Fibroblast of peridontal ligament (primary cell): ENCODE results near the gene EPB41L5.
A peak's percentile ranks its signal among the peaks of the same experiment; 100 is the strongest.
"Not testable (repeated sequence)": the region's sequence is repeated elsewhere in the genome, so short reads cannot be mapped to it uniquely, and the experiment has no call there.

ENCODE experiments used
- DNase-seq: peaks from one replicate; pipeline ENCODE4 v3.0.0-alpha.2; 2010; ENCODE audit errors: extremely low read depth

Gene EPB41L5

DNA sequence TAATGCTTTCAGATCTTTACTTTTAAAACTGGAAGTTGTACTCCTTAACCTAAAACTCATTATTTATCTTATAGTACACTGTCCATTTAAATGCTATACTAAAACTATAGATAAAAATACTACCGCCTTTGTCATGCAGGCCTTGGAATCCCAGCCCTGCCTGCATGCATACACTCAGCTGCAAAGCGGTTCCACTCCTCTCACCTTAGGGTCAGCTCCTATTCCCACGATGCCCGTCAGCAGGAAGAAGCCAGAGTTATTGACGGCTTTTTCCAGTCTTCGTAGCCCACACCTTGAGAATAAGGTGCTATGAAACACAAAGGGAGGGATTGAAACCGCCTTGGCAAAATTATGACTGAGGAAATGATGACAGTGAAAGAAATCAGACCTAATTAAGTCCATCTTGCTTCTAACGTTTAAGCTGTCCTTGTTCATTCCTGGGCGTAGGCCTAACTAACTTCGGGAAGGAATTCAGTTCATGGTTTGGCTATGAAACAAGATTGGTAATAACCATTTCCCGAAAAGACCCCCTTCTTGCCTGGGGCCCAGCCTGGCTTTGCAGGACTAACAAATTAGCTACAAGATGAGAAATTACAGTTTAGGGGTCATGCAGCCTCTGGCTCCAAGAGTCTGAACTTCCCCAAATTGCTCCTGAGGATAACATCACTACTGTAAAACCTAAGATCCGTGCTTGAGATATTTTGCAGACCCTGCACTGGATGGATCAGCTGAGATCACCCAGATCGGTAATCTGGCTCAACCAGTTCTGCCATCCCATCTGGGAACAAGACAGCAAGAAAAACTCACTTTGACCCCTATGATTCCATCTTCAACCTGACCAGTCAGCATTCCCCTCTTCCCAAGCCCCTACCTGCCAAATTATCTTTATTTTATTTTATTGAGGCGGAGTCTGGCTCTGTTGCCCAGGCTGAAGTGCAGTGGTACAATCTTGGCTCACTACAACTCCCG lies 17.1 kb downstream of the EPB41L5 start:
- peak; percentile 39 for DNase-seq

DNA sequence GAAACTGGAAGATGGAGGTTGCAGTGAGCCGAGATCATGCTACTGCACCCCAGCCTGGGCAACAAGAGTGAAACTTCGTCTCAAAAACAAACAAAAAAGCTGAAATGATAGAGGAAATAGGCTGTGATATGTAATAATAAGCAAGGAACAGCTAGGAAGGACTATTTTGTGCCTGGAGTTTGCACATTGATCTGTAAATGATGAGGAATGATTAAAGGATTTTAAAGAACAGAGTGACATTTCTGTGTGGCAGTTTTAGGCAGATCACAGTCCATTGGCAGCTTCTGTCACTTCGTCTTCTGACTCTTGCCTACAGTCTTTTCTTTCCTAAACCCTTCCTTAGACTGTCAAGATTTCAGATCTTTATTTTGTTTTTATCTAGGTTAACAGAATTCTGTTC lies 19.4 kb downstream of the EPB41L5 start:
- no peak for DNase-seq

DNA sequence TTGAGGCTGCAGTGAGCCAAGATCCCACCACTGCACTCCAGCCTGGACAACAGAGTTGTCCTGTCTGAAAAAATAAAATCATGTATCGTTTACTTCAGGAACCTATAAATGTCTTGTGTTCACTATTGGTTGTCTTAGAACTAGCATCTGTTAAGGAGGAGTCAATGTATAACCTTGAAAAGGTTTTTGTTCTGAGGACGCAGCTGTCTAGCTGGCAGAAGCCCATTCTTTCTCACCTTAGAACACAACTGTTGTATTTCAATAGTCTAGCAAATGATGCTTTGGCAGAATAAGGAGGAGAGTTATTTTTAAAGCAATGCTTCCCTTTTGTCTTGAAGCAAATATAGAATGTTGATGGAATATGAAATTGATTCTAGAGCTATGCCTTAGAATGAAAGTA lies 21.1 kb downstream of the EPB41L5 start:
- DNase-seq, result no peak

DNA sequence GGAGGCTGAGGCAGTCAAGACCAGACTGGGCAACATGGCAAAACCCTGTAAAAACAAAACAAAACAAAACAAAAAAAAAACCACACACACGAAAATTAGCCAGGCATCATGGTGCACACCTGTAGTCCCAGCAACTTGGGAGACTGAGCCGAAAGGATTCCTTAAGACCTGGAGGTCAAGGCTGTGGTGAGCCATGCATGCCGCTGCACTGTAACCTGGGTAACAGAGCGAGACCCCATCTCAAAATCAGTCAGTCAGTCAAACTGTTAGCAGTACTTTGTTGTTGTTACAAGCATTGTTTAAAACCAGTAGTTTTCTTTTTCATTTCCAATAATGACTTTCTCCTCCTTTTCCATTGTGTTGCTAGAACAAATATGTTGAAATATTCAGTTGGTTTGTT lies 21.7 kb downstream of the EPB41L5 start:
- no peak for DNase-seq

DNA sequence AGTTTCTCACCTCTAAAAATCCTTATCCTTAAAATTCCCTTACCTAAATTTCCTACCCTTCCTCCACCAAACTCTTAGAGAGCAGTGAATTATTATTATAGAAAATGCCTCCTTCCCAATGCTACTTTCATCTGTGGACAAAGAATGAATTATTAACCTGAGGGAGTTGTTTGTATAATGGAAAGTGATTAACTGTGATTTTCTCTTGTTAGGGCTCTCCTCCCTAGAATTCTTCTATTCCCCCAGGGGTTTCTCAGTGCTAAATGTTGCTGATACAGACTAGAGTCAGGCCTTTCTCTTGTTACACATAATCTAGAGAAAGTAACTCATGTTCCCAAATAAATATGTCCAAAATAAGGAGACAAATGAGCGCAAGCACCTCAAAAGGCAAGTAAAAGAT lies 23.3 kb downstream of the EPB41L5 start:
- DNase-seq, result no peak

DNA sequence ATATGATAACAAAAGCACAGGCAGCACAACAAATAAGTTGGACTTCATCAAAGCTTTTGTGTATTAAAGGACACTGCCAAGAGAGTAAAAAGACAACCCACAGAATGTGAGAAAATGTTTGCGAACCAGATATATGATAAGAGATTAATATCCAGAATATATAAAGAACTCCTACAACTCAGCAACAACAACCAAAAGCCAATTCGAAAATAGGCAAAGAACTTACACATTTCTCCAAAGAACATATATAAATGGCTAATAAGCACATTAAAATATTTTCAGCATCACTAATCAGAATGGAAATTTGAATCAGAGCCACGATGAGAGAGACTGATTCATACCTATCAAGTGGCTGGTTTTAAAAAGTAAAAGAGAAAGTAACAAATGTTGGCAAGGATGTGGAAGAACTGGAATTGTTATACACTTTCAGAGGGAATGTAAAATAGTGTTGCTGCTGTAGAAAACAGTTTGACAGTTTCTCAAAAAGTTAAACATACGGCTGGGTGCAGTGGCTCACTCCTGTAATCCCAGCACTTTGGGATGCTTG lies 25.2 kb downstream of the EPB41L5 start:
- no peak for DNase-seq

DNA sequence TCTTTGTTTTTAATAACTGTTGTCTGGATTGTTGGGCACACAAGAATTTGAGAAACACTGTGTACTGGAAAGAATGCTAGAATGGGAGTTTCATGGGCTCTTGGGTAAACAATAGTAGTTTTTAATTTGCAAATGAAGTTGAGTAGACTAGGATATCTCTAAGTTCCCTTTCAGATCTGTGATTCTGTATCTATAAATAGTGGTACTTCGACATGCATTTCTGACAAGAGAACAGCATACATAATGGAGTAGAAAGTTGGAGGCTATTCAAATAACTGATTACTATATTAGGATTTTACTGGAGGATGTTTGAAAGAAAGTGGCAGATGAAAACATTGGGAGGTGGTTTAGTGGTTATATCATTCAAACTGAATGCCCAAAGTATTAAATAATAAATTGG lies 29.5 kb downstream of the EPB41L5 start:
- DNase-seq, result no peak

DNA sequence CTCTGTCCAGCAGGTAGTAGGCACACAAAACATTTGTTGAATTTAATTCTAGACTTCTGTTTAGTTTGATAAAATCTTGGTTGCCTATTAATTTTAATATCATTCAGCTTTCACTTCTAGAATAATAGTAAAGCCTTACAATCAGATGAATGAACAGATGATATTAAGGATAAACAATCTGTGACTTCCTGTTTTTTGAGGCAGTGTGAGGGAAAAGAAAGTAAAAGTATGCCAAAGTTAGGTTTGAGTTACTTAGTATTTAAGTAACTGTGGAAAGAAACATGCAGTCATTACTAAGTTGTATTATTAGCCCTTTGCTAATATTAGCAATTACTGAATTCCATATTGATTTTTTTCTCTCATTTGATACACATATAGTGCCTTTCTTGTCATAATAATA lies 31.5 kb downstream of the EPB41L5 start:
- no peak for DNase-seq

DNA sequence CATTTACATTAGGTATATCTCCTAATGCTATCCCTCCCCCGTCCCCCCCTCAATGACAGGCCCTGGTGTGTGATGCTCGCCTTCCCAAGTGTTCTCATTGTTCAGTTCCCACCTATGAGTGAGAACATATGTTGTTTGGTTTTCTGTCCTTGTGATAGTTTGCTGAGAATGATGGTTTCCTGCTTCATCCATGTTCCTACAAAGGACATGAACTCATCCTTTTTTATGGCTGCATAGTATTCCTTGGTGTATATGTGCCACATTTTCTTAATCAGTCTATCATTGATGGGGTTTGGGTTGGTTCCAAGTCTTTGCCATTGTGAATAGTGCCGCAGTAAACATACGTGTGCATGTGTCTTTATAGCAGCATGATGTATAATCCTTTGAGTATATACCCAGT lies 32.9 kb downstream of the EPB41L5 start:
- not testable (repeated sequence) for DNase-seq

DNA sequence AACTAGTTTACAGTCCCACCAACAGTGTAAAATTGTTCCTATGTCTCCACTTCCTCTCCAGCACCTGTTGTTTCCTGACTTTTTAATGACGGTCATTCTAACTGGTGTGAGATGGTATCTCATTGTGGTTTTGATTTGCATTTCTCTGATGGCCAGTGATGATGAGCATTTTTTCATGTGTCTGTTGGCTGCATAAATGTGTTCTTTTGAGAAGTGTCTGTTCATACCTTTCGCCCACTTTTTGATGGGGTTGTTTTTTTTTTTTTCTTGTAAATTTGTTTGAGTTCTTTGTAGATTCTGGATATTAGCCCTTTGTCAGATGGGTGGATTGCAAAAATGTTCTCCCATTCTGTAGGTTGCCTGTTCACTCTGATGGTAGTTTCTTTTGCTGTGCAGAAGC lies 33.4 kb downstream of the EPB41L5 start:
- DNase-seq, result not testable (repeated sequence)

DNA sequence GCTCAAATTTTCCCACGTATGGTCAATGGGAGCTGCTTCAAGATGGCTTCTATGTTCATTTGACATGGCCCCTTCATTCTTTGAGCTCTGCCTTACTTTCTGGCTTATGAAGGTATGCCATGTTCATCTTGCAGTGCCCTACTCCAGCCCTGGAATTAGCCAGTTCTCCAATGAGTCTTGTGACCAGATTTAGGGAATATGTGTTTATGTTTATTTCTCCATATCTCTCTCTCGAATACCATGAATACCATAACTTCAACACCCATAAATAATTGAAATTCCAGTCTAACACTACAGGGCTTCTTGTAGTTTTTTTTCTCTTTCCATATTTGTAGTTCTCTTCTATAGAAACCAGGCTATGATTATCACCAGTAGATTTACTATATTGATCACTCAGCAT lies 39.7 kb downstream of the EPB41L5 start:
- no peak for DNase-seq

DNA sequence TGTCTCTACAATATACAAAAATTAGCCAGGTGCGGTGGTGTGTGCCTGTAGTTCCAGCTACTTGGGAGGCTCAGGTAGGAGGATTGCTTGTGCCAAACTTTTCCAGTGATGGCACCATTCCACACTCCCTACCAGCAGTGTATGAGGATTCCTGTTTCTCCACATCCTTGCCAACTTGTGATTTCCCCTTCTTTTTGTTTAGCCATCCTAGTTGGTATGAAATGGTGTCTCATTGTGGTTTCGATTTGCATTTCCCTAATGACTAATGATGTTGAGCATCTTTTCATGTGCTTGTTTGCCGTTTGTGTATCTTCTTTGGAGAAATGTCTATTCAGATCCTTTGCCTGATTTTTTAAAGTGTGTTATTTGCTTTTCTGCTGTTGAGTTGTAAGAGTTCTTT lies 41.0 kb downstream of the EPB41L5 start:
- no peak for DNase-seq

DNA sequence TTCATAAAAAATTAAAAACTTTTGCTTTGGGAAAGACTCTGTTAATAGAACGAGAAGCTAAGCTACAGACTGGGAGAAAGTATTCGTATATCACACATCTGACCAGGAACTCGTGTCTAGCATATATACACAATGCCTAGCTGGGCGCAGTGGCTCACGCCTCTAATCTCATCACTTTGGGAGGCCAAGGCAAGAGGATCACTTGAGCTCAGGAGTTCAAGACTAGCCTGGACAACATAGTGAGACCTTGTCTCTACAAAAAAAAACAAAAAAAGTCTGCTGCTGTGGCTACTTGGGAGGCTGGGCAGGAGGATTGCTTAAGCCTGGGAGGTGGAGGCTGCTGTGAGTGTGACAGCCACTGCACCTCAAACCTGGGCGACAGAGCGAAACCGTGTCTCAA lies 46.6 kb downstream of the EPB41L5 start:
- DNase-seq, result no peak

DNA sequence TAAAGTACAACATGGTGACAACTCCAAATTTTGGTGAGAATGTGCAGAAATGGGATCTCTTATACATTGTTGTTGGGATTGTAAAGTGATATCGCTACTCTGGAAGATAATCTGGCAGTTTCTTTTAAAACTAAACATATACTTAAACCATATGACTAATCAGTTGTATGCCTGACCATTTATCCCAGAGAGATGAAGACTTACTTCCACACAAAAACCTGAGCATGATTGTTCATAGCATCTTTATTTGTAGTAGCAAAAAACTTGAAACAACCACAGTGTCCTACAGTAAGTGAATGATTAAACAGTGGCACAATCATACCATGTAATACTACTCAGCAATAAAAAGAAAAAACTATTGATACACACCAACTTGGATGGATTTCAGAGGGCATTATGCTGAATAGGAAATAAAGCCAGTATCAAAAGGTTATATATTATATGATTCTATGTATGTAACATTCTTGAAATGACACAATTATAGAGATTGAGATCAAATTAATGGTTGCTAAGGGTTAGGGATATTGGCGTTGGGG lies 47.3 kb downstream of the EPB41L5 start:
- no peak for DNase-seq

DNA sequence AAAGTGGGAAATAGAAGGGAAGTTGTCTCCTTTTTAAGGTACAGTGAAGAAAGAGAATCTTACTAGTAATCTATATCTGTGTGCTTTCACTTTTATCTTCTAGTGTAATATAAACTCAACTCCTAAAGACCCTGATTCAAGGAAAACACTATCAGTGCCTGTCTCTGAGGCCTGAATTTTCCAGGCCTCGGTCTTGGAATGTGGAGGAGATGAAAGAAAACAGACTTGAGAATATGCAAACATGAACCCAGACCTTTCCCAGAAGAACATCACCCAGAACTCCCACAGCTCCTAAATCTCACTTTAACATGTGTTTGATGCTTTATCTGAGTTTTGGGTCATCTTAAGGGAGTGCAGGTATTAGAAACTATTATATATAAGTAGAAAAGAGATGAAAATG lies 51.8 kb downstream of the EPB41L5 start:
- DNase-seq, result no peak

DNA sequence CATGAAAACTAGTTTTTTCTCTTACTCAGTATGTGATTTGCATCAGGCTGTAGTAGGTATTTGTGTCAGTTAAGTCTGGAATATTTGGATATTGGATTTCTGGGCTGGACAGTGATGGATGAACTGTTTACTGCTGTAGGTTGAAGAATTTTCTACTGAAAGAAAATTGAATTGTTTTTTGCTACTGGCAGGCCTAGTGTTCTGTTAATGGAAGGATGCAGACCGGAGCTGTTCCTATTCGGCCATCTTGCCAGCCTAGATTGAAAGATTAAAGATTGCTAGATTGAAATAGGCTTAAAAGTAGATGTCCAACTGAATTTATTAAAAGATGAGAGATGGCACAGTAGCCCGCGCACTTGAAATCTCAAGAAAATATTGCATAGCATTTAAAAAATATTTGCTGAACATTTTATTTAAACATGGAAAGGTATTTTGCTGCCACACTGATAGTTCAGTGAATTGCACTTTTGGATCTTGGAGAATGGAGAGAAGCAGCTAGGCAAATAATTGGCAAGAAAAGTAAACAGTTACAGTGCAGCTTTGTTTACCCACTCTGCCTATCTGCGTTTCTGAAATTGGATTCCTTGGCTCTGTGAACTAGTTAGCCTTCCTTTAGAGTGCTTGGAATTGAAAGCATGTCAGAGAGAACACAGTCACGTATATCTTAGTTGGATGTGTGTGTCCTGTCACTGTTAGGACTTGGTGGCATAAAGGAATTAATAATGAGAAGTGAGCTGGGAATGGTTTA lies 54.1 kb downstream of the EPB41L5 start:
- DNase-seq, result peak; percentile 47

DNA sequence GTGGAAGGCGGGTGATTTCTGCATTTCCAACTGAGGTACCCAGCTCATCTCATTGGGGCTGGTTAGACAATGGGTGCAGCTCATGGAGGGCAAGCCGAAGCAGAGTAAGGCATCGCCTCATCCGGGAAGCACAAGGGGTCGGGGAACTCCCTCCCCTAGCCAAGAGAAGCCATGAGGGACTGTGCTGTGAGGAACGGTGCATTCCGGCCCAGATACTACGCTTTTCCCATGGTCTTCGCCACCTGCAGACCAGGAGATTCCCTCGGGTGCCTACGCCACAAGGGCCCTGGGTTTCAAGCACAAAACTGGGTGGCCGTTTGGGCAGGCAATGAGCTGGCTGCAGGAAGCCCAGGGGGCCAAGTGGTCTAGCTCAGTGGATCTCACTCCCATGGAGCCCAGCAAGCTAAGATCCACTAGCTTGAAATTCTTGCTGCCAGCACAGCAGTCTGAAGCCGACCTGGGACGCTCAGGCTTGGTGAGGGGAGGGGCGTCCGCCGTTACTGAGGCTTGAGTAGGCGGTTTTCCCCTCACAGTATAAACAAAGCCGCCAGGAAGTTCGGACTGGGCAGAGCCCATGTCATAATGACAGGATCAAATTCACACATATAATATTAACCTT lies 55.3 kb downstream of the EPB41L5 start:
- not testable (repeated sequence) for DNase-seq

DNA sequence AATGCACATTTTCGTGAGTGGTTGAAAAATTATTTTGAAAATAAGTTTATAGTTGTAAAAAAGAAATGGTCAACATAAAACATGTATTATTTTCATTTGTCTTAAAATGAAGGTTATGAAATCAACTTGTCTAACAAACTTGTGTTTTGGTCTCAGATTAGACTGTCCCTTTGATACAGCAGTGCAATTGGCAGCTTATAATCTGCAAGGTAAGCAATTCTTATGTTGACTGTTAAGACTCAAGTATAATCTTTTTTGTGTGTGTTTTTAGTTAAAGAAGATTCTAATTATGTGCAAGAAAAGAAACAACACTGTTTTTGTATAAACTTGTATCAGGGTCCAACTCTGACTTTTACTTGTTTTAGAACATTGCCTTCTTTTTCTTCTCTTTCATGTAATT lies 62.7 kb downstream of the EPB41L5 start:
- no peak for DNase-seq

DNA sequence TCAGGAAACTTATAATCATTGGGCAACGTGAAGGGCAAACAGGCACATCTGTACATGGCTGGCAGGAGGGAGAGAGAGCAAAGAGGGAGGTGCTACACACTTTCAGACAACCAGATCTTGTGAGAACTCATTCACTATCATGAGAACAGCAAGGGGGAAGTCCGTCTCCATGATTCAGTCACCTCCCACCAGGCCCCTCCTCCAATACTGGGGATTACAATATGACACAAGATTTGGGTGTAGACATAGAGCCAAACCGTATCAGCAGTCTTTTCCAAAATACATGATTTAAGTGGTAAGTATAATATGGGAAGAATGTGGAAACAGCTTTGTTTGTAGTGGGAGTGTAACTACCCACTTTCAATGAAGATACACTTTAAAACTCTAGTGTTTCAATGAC lies 65.0 kb downstream of the EPB41L5 start:
- no peak for DNase-seq

DNA sequence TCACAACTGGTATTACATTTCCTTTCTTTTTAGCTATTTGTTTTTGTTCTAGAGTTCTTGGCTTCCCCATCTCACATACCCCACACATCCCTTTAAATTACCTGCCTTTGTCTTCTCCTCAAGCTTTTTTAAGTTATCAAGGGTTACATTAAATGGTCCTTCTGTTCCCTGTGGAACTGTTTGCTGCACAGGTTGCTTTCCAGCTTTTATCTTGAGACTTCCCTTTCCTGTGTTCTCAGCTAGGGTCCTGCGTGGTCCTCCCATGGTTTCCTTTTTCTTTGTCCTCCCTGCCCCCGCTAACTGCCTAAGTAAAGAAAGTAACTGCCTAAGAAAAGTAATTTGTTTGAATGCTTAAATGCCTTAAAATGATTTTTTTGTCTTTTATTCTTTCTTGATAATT lies 66.8 kb downstream of the EPB41L5 start:
- no peak for DNase-seq

DNA sequence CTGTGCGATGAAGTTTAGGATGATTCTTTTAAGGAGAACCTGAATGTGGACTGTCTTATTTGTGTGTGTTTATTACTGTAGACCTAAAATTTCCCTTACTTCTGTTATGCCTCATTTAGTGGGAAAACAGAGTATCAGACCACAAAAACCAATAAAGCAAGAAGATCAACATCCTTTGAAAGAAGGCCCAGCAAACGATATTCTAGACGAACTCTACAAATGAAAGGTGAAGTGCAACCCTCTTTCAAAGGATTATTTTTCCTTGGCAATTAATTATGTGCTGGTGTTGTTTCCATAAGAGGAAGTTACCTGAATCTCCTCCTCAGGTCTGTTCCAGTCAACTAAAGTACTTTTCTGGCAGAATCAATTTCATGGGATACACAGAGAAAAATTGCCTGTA lies 78.6 kb downstream of the EPB41L5 start:
- DNase-seq, result no peak

DNA sequence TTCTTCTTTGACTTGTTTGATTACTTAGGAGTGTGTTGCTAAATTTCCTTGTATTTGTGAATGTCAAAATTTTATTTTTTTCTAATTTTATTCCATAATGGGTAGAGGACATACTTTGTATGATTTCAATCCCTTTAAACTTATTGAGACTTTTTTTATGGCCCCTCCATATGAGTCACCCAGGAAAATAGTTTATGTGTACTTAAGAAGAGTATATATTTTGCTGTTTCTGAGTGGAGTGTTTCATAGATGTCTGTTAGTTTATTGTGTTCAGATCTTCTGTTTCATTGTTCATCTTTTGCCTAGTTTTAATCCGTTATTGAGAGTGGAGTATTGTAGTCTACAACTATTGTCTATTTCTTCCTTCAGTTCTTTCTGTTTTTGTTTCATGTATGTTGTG lies 81.9 kb downstream of the EPB41L5 start:
- no peak for DNase-seq
